Measurements from ENCODE around the gene ALG1.
A peak's percentile ranks its signal among the peaks of the same experiment; 100 is the strongest.
"Not testable (repeated sequence)": the region's sequence is repeated elsewhere in the genome, so short reads cannot be mapped to it uniquely, and the experiment has no call there.

The ALG1 gene

DNA sequence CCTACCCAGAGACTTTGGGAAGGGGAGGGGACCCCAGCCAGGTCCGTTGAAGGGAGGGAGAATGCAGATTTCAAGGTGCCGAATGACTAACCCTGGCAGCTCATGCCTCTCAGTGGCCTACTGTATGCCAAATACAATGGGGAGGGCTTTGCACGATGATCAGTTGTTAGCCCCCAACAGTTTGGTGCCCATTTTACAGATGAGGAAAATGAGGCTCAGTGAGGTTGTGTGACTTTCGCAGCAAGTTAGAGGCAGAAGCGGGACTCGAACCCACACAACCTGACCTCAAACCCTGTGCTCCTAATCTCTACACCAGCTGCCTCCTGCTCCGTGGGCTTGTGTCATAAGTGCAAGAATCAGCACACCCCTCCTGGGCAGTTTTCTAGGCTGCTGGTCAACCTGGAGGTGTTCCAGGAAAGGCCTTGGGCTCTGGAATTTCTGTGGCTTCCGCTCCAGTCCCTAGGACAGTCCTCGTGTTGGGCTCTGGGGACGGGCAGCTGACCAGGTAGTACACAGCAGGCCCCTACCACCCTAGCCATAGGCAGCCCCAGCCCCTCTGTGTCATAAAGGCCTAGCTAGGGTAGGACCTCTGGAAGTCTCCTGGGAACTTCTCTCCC, 26.0 kb upstream of the ALG1 start:
- no peak for DNase-seq

DNA sequence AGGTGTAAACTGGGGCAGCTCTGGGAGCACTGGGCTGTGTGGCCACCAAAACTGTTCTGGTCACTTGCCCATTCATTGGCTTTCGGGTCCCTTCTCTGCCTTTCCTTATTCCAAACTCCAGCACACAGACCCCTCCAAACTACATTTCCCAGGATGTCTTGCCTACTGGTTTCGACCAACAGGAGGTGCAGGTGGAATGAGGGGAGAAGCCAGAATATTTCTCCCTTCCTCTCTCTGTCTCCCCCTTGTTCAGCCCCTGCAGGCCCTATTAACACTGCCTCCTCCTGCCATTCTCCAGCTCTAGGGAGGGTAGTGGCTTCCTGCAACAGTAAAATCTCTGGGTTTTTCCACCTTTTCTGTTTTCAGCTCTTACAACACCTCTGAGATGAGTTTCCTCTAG, 24.7 kb upstream of the ALG1 start:
- DNase-seq, result no peak

- no peak for DNase-seq
These were observed 16.5 kb upstream of the ALG1 start for GRCh38 chr16:5054876-5055865.

DNA sequence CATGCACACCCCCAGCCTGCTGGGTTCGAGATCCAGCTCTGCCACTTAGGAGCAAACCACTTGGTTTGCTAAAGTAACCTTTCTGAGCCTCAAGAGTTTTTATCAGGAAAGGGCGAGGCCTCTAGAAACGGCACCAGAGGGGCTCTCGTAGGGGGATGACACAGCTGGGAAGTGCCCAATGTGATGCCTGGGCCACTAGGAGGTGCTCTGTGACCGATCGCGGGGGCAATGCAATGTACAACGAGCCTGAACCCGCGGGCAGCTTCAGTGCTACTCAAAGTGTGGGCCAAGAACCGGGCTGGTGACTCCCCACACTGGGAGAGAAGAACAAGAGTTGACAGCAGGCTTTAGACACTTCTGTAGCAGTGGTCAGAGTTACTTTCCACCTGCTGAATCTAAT, 15.3 kb upstream of the ALG1 start:
- no peak for DNase-seq

DNA sequence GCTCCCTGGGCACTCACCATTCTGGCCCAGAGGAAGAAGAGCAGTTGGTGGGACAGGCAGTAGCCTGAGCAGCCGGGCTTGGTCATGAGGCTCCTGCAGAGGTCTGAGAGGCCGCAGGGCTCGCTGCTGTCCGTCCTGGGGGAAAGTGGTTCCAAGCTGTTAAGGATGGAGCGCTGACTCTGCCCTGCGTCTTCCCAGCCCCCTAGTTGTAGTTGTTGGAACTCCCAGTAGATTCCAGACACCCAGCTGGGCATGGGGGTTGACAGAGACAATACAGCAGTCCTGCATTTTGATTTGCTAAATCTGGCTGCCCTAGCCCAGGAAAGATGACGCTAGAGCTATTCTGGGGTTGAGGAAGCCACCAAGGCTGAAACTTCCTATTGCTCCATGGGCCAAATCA, 13.2 kb upstream of the ALG1 start:
- DNase-seq, result no peak

DNA sequence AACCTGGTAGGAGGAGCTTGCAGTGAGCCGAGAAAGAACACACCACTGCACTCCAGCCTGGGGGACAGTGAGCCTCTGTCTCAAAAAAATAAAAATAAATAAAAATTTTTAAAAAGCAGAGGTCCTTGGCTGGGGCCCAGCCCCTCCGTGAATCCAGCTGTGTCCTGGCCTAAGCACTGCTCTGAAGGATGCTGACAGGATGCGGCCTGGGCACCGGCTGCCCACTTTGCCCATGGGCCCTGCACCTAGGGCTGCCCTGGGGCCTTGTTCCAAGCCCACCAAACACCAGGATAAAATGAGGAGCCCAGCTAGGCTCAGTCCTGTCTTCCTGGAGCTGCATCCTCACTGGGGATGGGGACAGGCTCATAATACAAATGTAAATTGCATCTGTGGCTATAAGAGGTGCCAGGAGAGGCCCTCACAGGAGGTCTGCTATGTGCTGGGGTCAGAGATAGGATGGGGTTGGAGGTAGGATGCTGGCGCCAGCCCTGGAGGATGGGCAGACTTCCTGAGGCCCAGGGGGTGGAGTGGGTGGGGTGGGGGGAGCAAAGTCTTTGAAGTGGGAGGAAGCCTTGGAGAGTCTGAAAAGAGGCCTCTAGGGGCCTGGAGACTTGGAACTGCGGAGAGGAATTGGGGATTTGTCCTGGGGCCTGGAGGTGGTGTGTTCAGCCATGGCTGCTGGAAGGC, 12.1 kb upstream of the ALG1 start:
- DNase-seq, result no peak

- DNase-seq, result no peak
These were observed 11.5 kb upstream of the ALG1 start for GRCh38 chr16:5060073-5060641.

GRCh38 chr16:5062051-5062450, 9.6 kb upstream of the ALG1 start:
- no peak for DNase-seq

GRCh38 chr16:5062790-5063765, 8.6 kb upstream of the ALG1 start:
- no peak for DNase-seq

DNA sequence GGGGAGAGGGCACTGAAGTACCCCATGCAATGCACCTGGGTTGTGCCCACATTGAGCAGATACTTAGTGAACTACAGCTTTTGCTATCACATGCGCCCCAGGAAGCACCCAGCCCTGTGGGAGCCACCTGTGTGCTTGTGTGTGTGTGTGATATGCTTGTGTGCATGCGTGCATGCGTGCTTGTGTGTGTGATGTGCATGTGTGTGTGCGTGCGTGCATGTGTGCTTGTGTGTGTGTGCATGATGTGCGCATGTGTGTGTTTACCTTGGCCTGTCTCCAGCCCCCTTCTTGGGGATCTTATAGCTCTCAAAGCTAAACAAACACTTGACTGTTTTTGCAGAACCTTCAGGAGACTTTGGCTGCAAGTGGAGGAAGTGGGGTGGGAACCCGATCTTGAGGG, 6.7 kb upstream of the ALG1 start:
- peak; percentile 32 for DNase-seq

GRCh38 chr16:5065326-5065725, 6.3 kb upstream of the ALG1 start:
- DNase-seq, result no peak

GRCh38 chr16:5065813-5066212, 5.8 kb upstream of the ALG1 start, which contains the start of gene C16orf89:
Gene C16orf89 (minus strand): TSS chr16:5065956. CDS start chr16:5065908, 48 bp downstream.
- no peak for DNase-seq

DNA sequence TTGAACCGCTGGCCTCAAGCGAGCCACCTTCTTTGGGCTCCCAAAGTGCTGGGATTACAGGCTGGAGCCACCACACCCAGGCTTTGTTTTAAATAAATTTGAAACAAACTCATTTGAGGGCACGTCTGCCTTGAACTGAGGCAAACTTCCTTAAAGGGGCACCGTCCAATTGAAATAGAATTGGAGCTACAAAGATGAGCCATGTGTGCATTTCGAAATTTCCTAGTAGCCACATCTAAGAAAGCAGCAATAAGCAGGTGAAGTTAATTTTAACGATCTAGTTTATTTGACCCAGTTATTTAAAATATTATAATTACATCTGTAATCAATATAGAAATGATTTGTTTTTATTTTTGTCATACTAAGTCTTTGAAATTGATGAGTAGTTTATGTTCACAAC, 5.1 kb upstream of the ALG1 start:
- no peak for DNase-seq

- no peak for DNase-seq
These were observed 2.6 kb upstream of the ALG1 start for GRCh38 chr16:5069048-5069447.

DNA sequence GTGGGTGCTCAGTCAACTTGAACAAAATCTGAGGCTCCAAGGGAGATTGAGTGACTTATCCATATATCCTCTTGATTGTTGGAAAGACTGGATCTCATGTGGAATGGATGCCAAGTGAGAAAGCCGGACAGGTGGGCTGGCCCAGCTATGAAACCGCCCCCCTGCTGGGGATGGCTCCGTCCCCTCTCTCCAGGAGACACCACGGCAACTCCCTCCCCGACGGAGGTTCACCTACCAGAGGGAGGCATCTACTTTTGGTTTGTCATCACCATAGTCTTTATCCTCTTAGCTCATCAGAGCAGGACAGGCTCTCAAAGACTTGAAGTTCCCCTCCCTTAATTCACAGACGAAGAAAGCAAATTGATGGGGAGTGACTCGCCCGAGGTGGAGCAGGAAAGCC, 1.8 kb upstream of the ALG1 start:
- no peak for DNase-seq

- no peak for DNase-seq
These were observed 1.0 kb upstream of the ALG1 start for GRCh38 chr16:5070431-5071186.

DNA sequence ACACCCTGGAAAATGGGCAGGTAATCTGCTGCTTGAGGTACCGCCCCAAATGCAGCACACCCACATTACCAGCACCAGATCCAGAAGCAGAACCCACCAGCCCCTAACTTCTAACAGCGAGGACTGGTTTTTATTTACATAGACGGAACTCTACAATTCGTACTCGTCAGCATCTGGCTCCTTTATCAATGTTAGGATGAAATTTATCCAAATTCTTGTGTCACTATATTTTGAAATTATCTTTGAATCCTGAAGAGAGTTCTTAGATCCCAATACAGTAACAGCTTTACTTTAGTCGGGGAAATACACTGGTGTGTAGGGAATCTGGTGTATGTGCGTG, 332 bp upstream of the ALG1 start:
- DNase-seq, result no peak

GRCh38 chr16:5072334-5073278, 963 bp downstream of the ALG1 start:
- no peak for DNase-seq

DNA sequence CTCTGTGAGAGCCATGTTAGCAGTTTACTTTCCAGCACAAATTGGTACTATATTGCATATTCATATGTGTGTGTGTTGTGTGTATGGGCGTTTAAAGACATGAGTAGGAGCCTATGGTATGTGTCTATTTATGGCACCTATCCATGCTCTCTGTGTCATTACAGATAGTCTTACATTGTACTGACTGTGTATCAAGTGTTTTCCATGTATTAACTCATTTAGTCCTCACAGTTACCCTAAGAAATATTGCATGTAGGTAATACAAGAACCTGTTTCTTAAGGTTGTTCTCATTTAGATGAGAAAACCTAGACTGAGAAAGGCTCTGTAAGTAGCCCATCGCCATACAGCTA, 1.6 kb downstream of the ALG1 start:
- DNase-seq, result no peak

GRCh38 chr16:5073771-5074170, 2.1 kb downstream of the ALG1 start:
- DNase-seq, result not testable (repeated sequence)

Data from NCI-H187 treated with DMSO at 0.1 percent for 48 hours (cell line).